Gastroesophageal sphincter (tissue), 4 donors: ENCODE measurements around the gene MN1. TPM values are rescaled to one million over a fixed set of nuclear protein-coding genes. Genes with fewer than 3 reads are reported as not detected.

ENCODE experiments used
- ATAC-seq: fragments of 150-250 bp; one replicate; pipeline ENCODE4 v1.9.1; 2016; ENCODE audit warnings: mild to moderate bottlenecking, moderate library complexity
- H3K27ac ChIP-seq, 4 donors: fragments of 200-600 bp; sonication (generic) in 3 of 4; 1 replicate in 3 of 4; 2 replicates in 1 of 4; pipeline ENCODE4 v1.5.1; 2016 to 2019
- H3K27me3 ChIP-seq: fragments of 200-600 bp; sonication (generic); one replicate; pipeline ENCODE4 v1.5.1; 2019
- H3K36me3 ChIP-seq, 2 donors: fragments of 200-600 bp; sonication (generic); one replicate each; pipeline ENCODE4 v1.5.1; 2019; ENCODE audit warnings: control low read depth in 1 of 2
- H3K4me1 ChIP-seq, 3 donors: fragments of 200-600 bp; sonication (generic); 1 replicate in 2 of 3; 2 replicates in 1 of 3; pipeline ENCODE4 v1.5.1; 2016 to 2019; ENCODE audit warnings: control low read depth in 2 of 3
- H3K4me3 ChIP-seq, 2 donors: fragments of 200-600 bp; sonication (generic); one replicate each; pipeline ENCODE4 v1.5.1; 2019; ENCODE audit warnings: mild to moderate bottlenecking in 1 of 2, moderate library complexity in 1 of 2
- H3K9me3 ChIP-seq, 3 donors: fragments of 200-600 bp; sonication (generic); one replicate each; pipeline ENCODE4 v1.5.1; 2017 to 2019; ENCODE audit warnings: control low read depth in 2 of 3
- CTCF ChIP-seq, 4 experiments: fragments of 200-600 bp in 2 of 4; fragments of 450-650 bp in 2 of 4; sonication (generic) in 1 of 4; IDR thresholded peaks; one replicate each; pipeline ENCODE4 v1.5.1; 2017 to 2019; ENCODE audit warnings: antibody characterized with exemption in 4 of 4, mild to moderate bottlenecking in 2 of 4, moderate library complexity in 2 of 4
- EP300 ChIP-seq: sonication (generic); formaldehyde crosslinking; IDR thresholded peaks from one replicate; pipeline ENCODE4 v1.6.1; 2017; ENCODE audit warnings: antibody characterized with exemption, mild to moderate bottlenecking
- POLR2A ChIP-seq, 2 donors: fragments of 450-650 bp; IDR thresholded peaks; one replicate each; pipeline ENCODE4 v1.6.1; 2017; ENCODE audit warnings: antibody characterized with exemption in 2 of 2, mild to moderate bottlenecking in 2 of 2, moderate library complexity in 1 of 2
- POLR2AphosphoS5 ChIP-seq: sonication (generic); formaldehyde crosslinking; IDR thresholded peaks from one replicate; pipeline ENCODE4 v1.6.1; 2017; ENCODE audit warnings: antibody characterized with exemption
- WGBS, 2 donors: methylation state at CpG; one replicate each; pipeline ENCODE4 v1.1.5; 2018; ENCODE audit warnings: low coverage in 1 of 2; 5-methylcytosine and 5-hydroxymethylcytosine counted together
- total RNA-seq, 4 donors: library from RNA; depleted of rRNA; stranded (reverse); fragments of >200 nt; gene quantifications; one replicate each; pipeline ENCODE4 v1.1.0, GENCODE V29; 2016

MN1 gene
- total RNA-seq, 4 donors from 2014 or later = 13.4 to 52.8 (median 28.5) TPM

- no peak for ATAC-seq
- WGBS, 2 donors = 47 to 59% methylated on average over 3 to 4 of the region's 13 CpGs
- no peaks in the 10 kb centered on the region for H3K9me3 ChIP-seq
- peaks cover 0 to 82% (median 44%) of the 10 kb centered on the region in 3 donors for H3K4me1 ChIP-seq
- no peak for TF ChIP-seq CTCF (IDR thresholded peaks at IDR 0.05)
- no peak for TF ChIP-seq POLR2AphosphoS5
- TF ChIP-seq POLR2A (IDR thresholded peaks at IDR 0.05) = no peak
- TF ChIP-seq EP300 = no peak
- H3K27ac ChIP-seq = peak overlapping the region in 3 of 4 donors; percentile 79 to 86 (median 81)
- no peaks in the 10 kb centered on the region for H3K27me3 ChIP-seq
- H3K36me3 ChIP-seq = no peaks in the 10 kb centered on the region
- no peak overlapping the region for H3K4me3 ChIP-seq
Observed at GRCh38 chr22:27750584-27751265, 50.8 kb downstream of the MN1 start.

GRCh38 chr22:27749597-27750225 lies 51.8 kb downstream of the MN1 start:
- 26 to 28% methylated on average over 4 to 10 of the region's 11 CpGs for WGBS, 2 donors
- Histone ChIP-seq H3K27ac (peak overlapping the region; percentile 59 to 88 (median 84)), H3K36me3 (no peaks in the 10 kb centered on the region), H3K27me3 (no peaks in the 10 kb centered on the region), H3K4me1 (peaks cover 0 to 72% (median 44%) of the 10 kb centered on the region in 3 donors), H3K4me3 (no peak overlapping the region), H3K9me3 (no peaks in the 10 kb centered on the region)
- TF ChIP-seq POLR2A (IDR thresholded peaks at IDR 0.05) (no peak), POLR2AphosphoS5 (no peak), CTCF (IDR thresholded peaks at IDR 0.05) (no peak), EP300 (no peak)
- ATAC-seq = peak; percentile 13

GRCh38 chr22:27748751-27749191 lies 52.8 kb downstream of the MN1 start:
- Histone ChIP-seq H3K27ac (peak overlapping the region; percentile 59 to 88 (median 84)), H3K4me3 (peak overlapping the region in 1 of 2 donors; percentile 18), H3K4me1 (peaks cover 0 to 62% (median 41%) of the 10 kb centered on the region in 3 donors), H3K27me3 (no peaks in the 10 kb centered on the region), H3K9me3 (no peaks in the 10 kb centered on the region), H3K36me3 (no peaks in the 10 kb centered on the region)
- peak; percentile 70 for ATAC-seq
- TF ChIP-seq POLR2AphosphoS5 (peak; percentile 78), POLR2A (IDR thresholded peaks at IDR 0.05) (no peak), EP300 (no peak)
- WGBS, 2 donors = 12 to 21% methylated on average over 5 to 6 of the region's 11 CpGs

- Histone ChIP-seq H3K4me1 (peaks cover 0 to 58% (median 38%) of the 10 kb centered on the region in 3 donors), H3K27ac (peak overlapping the region; percentile 59 to 88 (median 84))
Observed at GRCh38 chr22:27748349-27748748, 53.2 kb downstream of the MN1 start.

More at GRCh38 chr22:27748349-27748748, 53.2 kb downstream of the MN1 start:
- ATAC-seq = peak; percentile 54
- H3K9me3 ChIP-seq = no peaks in the 10 kb centered on the region
- H3K27me3 ChIP-seq = no peaks in the 10 kb centered on the region
- TF ChIP-seq POLR2AphosphoS5 (no peak), CTCF (IDR thresholded peaks at IDR 0.05) (no peak), POLR2A (IDR thresholded peaks at IDR 0.05) (no peak), EP300 (no peak)
- WGBS, 2 donors = 16 to 20% methylated on average over 4 of the region's 4 CpGs
- H3K36me3 ChIP-seq = no peaks in the 10 kb centered on the region
- H3K4me3 ChIP-seq = peak overlapping the region in 1 of 2 donors; percentile 18
